WTC11 (cell line): Measurements from ENCODE around the gene COQ6. TPM values are rescaled to one million over a fixed set of nuclear protein-coding genes. Genes with fewer than 3 reads are reported as not detected.

ENCODE experiments used
- ATAC-seq: fragments of 200-7000 bp; cut with Tn5 transposase; 2 replicates; pipeline ENCODE4 v1.10.0; 2021; ENCODE audit warnings: mild to moderate bottlenecking, moderate library complexity
- CTCF ChIA-PET: fragments of 300-600 bp; sonication (Branson Sonifier 250); formaldehyde crosslinking; loops from one replicate; lab custom pipeline; 2021; ENCODE audit warnings: antibody characterized with exemption; lab: Charles Lee
- POLR2A ChIA-PET: fragments of 350-600 bp; sonication (Branson Sonifier 250); formaldehyde crosslinking; loops from one replicate; lab custom pipeline; 2021; ENCODE audit warnings: antibody characterized with exemption; lab: Charles Lee
- DNase-seq: peaks from one replicate; pipeline ENCODE4 v3.0.0; 2021; ENCODE audit warnings: low spot score
- H3K27ac Mint-ChIP-seq: 2 replicates; pipeline ENCODE4 v1.8.0; 2021; ENCODE audit warnings: mixed read lengths
- H3K27me3 Mint-ChIP-seq: 2 replicates; pipeline ENCODE4 v1.8.0; 2021; ENCODE audit warnings: low read depth, mild to moderate bottlenecking, moderate library complexity, mixed read lengths
- H3K36me3 Mint-ChIP-seq: 2 replicates; pipeline ENCODE4 v1.8.0; 2021; ENCODE audit warnings: mixed read lengths
- H3K4me1 Mint-ChIP-seq: 2 replicates; pipeline ENCODE4 v1.8.0; 2022; ENCODE audit warnings: mixed read lengths
- H3K4me3 Mint-ChIP-seq: 2 replicates; pipeline ENCODE4 v1.8.0; 2021; ENCODE audit warnings: mild to moderate bottlenecking, moderate library complexity, mixed read lengths
- H3K9me3 Mint-ChIP-seq: 2 replicates; pipeline ENCODE4 v1.8.0; 2021; ENCODE audit warnings: mixed read lengths
- ARID4B ChIP-seq: sonication (generic); formaldehyde crosslinking; IDR thresholded peaks from 2 replicates; pipeline ENCODE4 v1.8.0; 2023; ENCODE audit warnings: missing genetic modification reagents, mild to moderate bottlenecking, borderline replicate concordance
- CBFB ChIP-seq: sonication (generic); formaldehyde crosslinking; IDR thresholded peaks from 2 replicates; pipeline ENCODE4 v1.8.1; 2022; ENCODE audit warnings: mild to moderate bottlenecking, low read depth, missing genetic modification reagents
- GTF2I ChIP-seq: fragments of 250-450 bp; sonication (Bioruptor Pico); conservative IDR thresholded peaks from 2 replicates; pipeline ENCODE4 v1.4.0; 2021; ENCODE audit warnings: mild to moderate bottlenecking
- HMGA2 ChIP-seq: fragments of 250-450 bp; sonication (Bioruptor Pico); IDR thresholded peaks from 2 replicates; pipeline ENCODE4 v1.4.0; 2021; ENCODE audit warnings: mild to moderate bottlenecking, moderate library complexity
- NFE2L1 ChIP-seq: sonication (generic); formaldehyde crosslinking; IDR thresholded peaks from 2 replicates; pipeline ENCODE4 v1.8.1; 2023; ENCODE audit warnings: missing genetic modification reagents
- NR1H2 ChIP-seq: sonication (generic); formaldehyde crosslinking; IDR thresholded peaks from 2 replicates; pipeline ENCODE4 v1.9.0; 2021; ENCODE audit warnings: mild to moderate bottlenecking, moderate library complexity, missing genetic modification reagents
- OVOL2 ChIP-seq: fragments of 250-450 bp; sonication (Bioruptor Pico); IDR thresholded peaks from 2 replicates; pipeline ENCODE4 v1.9.0; 2021; ENCODE audit warnings: mild to moderate bottlenecking, borderline replicate concordance
- RELA ChIP-seq: sonication (generic); formaldehyde crosslinking; IDR thresholded peaks from 2 replicates; pipeline ENCODE4 v1.8.1; 2022; ENCODE audit warnings: missing genetic modification reagents, mild to moderate bottlenecking, borderline replicate concordance
- SP1 ChIP-seq: sonication (generic); formaldehyde crosslinking; conservative IDR thresholded peaks from 2 replicates; pipeline ENCODE4 v1.8.1; 2022; ENCODE audit warnings: missing genetic modification reagents
- TP53 ChIP-seq: sonication (generic); formaldehyde crosslinking; IDR thresholded peaks from 2 replicates; pipeline ENCODE4 v1.8.1; 2023; ENCODE audit warnings: mild to moderate bottlenecking, missing genetic modification reagents
- ZBTB43 ChIP-seq: sonication (generic); formaldehyde crosslinking; IDR thresholded peaks from 2 replicates; pipeline ENCODE4 v1.8.1; 2023; ENCODE audit warnings: mild to moderate bottlenecking, missing genetic modification reagents
- ZNF317 ChIP-seq: sonication (generic); formaldehyde crosslinking; IDR thresholded peaks from 2 replicates; pipeline ENCODE4 v1.8.1; 2023; ENCODE audit warnings: low read depth, mild to moderate bottlenecking, moderate library complexity, missing genetic modification reagents, borderline replicate concordance
- ZNF512 ChIP-seq: sonication (generic); formaldehyde crosslinking; IDR thresholded peaks from 2 replicates; pipeline ENCODE4 v1.8.1; 2022; ENCODE audit warnings: missing genetic modification reagents, borderline replicate concordance
- total RNA-seq: library from RNA; stranded (reverse); gene quantifications from 3 replicates; pipeline ENCODE4 v1.2.3, GENCODE V29; 2021
- TF ChIP-seq, protein P1 (sequence below): sonication (generic); formaldehyde crosslinking; IDR thresholded peaks from 2 replicates; pipeline ENCODE4 v1.8.0; 2022; ENCODE audit warnings: mild to moderate bottlenecking, missing genetic modification reagents
- TF ChIP-seq, protein P2 (sequence below): sonication (generic); formaldehyde crosslinking; IDR thresholded peaks from 2 replicates; pipeline ENCODE4 v1.8.1; 2022; ENCODE audit warnings: mild to moderate bottlenecking, missing genetic modification reagents, moderate library complexity, borderline replicate concordance
- TF ChIP-seq, protein P3 (sequence below): sonication (generic); formaldehyde crosslinking; IDR thresholded peaks from 2 replicates; pipeline ENCODE4 v1.8.1; 2022; ENCODE audit warnings: mild to moderate bottlenecking, moderate library complexity, missing genetic modification reagents
- TF ChIP-seq, protein P4 (sequence below): fragments of 250-450 bp; sonication (Bioruptor Pico); IDR thresholded peaks from 2 replicates; pipeline ENCODE4 v1.9.0; 2021; ENCODE audit warnings: mild to moderate bottlenecking

The COQ6 gene
- total RNA-seq, 1 experiment from 2014 or later: 10.4 TPM

DNA sequence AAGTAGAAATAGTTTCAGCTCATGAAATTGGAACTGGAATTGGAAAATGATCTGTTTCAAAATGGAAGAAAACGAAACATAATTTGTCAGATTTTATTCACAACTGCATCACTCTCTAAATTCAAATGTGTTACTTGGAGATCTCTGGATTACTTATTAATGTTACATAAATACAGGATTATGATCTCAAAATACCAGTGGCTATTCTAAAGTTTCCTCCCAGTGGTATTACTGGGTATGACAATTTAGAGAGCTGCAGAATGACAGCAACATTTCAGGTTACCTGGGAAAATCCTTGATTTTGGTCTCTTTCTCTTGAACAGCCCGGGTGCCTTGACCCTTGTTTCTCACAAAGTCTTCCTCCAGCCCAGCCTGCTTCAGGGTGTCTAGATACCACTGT, 14.4 kb upstream of the COQ6 start (continued):
- TF ChIP-seq, protein P1, sequence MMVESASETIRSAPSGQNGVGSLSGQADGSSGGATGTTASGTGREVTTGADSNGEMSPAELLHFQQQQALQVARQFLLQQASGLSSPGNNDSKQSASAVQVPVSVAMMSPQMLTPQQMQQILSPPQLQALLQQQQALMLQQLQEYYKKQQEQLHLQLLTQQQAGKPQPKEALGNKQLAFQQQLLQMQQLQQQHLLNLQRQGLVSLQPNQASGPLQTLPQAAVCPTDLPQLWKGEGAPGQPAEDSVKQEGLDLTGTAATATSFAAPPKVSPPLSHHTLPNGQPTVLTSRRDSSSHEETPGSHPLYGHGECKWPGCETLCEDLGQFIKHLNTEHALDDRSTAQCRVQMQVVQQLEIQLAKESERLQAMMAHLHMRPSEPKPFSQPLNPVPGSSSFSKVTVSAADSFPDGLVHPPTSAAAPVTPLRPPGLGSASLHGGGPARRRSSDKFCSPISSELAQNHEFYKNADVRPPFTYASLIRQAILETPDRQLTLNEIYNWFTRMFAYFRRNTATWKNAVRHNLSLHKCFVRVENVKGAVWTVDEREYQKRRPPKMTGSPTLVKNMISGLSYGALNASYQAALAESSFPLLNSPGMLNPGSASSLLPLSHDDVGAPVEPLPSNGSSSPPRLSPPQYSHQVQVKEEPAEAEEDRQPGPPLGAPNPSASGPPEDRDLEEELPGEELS (CRISPR knock-in tag): no peak
- no peak for TF ChIP-seq NR1H2 (CRISPR knock-in tag)

DNA sequence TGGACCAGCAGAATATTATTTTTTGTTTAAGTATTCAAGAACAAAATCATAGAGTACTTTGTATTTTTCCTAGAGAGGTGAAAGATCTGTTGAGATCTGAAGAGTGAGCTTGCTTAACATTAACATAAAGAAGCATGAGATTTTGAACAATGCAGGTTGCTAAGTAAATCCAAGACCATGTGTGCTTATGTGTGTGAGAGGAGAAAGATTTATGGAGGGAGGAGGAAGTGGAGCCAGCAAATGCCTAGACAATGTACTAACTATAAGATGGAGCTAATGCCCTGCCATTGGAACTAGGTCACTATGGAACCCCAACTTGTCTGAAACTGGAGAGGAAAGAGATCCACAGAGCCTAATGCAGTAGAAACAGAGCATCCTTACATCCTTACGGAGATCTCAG, 13.6 kb upstream of the COQ6 start:
- Mint-ChIP-seq H3K27ac (no peak overlapping the region), H3K4me3 (no peak overlapping the region), H3K9me3 (no peaks in the 10 kb centered on the region), H3K36me3 (peaks cover 7% of the 10 kb centered on the region), H3K4me1 (no peaks in the 10 kb centered on the region), H3K27me3 (no peaks in the 10 kb centered on the region)
- ATAC-seq (no peak), DNase-seq (no peak)
- CTCF ChIA-PET: interaction anchor here (0.9 kb wide), 1 partner anchor 107 kb away, joined by 4 read pairs; no protein-coding TSS in a partner anchor
- POLR2A ChIA-PET: no interaction called here
- TF ChIP-seq, protein P2, sequence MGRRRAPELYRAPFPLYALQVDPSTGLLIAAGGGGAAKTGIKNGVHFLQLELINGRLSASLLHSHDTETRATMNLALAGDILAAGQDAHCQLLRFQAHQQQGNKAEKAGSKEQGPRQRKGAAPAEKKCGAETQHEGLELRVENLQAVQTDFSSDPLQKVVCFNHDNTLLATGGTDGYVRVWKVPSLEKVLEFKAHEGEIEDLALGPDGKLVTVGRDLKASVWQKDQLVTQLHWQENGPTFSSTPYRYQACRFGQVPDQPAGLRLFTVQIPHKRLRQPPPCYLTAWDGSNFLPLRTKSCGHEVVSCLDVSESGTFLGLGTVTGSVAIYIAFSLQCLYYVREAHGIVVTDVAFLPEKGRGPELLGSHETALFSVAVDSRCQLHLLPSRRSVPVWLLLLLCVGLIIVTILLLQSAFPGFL (CRISPR knock-in tag): no peak
- TF ChIP-seq ARID4B (CRISPR knock-in tag) (no peak), OVOL2 (CRISPR knock-in tag) (no peak), NFE2L1 (no peak), HMGA2 (CRISPR knock-in tag) (no peak), RELA (no peak), ZBTB43 (CRISPR knock-in tag) (no peak), ZNF317 (CRISPR knock-in tag) (no peak), CBFB (no peak), NR1H2 (CRISPR knock-in tag) (no peak)
- TF ChIP-seq, protein P3, sequence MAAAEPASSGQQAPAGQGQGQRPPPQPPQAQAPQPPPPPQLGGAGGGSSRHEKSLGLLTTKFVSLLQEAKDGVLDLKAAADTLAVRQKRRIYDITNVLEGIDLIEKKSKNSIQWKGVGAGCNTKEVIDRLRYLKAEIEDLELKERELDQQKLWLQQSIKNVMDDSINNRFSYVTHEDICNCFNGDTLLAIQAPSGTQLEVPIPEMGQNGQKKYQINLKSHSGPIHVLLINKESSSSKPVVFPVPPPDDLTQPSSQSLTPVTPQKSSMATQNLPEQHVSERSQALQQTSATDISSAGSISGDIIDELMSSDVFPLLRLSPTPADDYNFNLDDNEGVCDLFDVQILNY (CRISPR knock-in tag): no peak

- no peak for ATAC-seq
- POLR2A ChIA-PET: no interaction called here
- no peak for TF ChIP-seq ZNF512 (CRISPR knock-in tag)
- no peak for TF ChIP-seq NFE2L1
- no peak for TF ChIP-seq GTF2I (CRISPR knock-in tag)
- no peak for TF ChIP-seq TP53 (CRISPR knock-in tag)
- TF ChIP-seq, protein P2 (CRISPR knock-in tag): no peak
- TF ChIP-seq, protein P4, sequence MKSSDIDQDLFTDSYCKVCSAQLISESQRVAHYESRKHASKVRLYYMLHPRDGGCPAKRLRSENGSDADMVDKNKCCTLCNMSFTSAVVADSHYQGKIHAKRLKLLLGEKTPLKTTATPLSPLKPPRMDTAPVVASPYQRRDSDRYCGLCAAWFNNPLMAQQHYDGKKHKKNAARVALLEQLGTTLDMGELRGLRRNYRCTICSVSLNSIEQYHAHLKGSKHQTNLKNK (CRISPR knock-in tag): no peak
- TF ChIP-seq SP1 (CRISPR knock-in tag): no peak
Measured at GRCh38 chr14:73937012-73937411, 13.1 kb upstream of the COQ6 start.

More at GRCh38 chr14:73937012-73937411, 13.1 kb upstream of the COQ6 start:
- Mint-ChIP-seq H3K4me3 (no peak overlapping the region), H3K27ac (no peak overlapping the region), H3K36me3 (peaks cover 3% of the 10 kb centered on the region; the same call in 1 of the 2 replicates), H3K27me3 (no peaks in the 10 kb centered on the region), H3K4me1 (no peaks in the 10 kb centered on the region), H3K9me3 (no peaks in the 10 kb centered on the region)
- CTCF ChIA-PET: interaction anchor here (0.9 kb wide), 1 partner anchor 108 kb away, joined by 4 read pairs; no protein-coding TSS in a partner anchor
- DNase-seq: no peak
